NK-92 (cell line): ENCODE data around the gene POPDC3.

Experiments
- DNase-seq: peaks from one replicate; lab custom pipeline; 2025; ENCODE audit not compliant: unreplicated experiment; lab: John Stamatoyannopoulos, UW

POPDC3 gene

GRCh38 chr6:105153676-105154075 lies 26.1 kb downstream of the POPDC3 start:
- DNase-seq = no peak

- DNase-seq = no peak
Measured at GRCh38 chr6:105152880-105153279, 26.9 kb downstream of the POPDC3 start.

- DNase-seq = no peak
Measured at GRCh38 chr6:105151644-105152043, 28.2 kb downstream of the POPDC3 start.

GRCh38 chr6:105138141-105138540 lies 41.7 kb downstream of the POPDC3 start:
- no peak for DNase-seq

- DNase-seq = no peak
Measured at GRCh38 chr6:105137388-105137787, 42.4 kb downstream of the POPDC3 start.

- DNase-seq = no peak
Measured at GRCh38 chr6:105136431-105137350, 43.1 kb downstream of the POPDC3 start.

GRCh38 chr6:105135907-105136430 lies 43.8 kb downstream of the POPDC3 start:
- no peak for DNase-seq

GRCh38 chr6:105135056-105135455 lies 44.8 kb downstream of the POPDC3 start:
- DNase-seq = no peak

- DNase-seq = no peak
Measured at GRCh38 chr6:105122717-105123116, 57.1 kb downstream of the POPDC3 start.

GRCh38 chr6:105121981-105122380 lies 57.8 kb downstream of the POPDC3 start:
- DNase-seq = no peak

GRCh38 chr6:105120570-105120969 lies 59.2 kb downstream of the POPDC3 start:
- no peak for DNase-seq

GRCh38 chr6:105116150-105116549 lies 63.7 kb downstream of the POPDC3 start:
- no peak for DNase-seq

GRCh38 chr6:105113422-105113821 lies 66.4 kb downstream of the POPDC3 start:
- no peak for DNase-seq

- DNase-seq = no peak
Measured at GRCh38 chr6:105112577-105112976, 67.2 kb downstream of the POPDC3 start.

GRCh38 chr6:105111871-105112270 lies 67.9 kb downstream of the POPDC3 start:
- no peak for DNase-seq

GRCh38 chr6:105111105-105111504 lies 68.7 kb downstream of the POPDC3 start:
- no peak for DNase-seq

GRCh38 chr6:105109955-105110895 lies 69.6 kb downstream of the POPDC3 start:
- DNase-seq = no peak

GRCh38 chr6:105108631-105109262 lies 71.1 kb downstream of the POPDC3 start:
- DNase-seq = no peak
